Fibroblast of skin of back (primary cell): Measurements from ENCODE around the gene PHF21A.

ENCODE experiments used
- DNase-seq: peaks from one replicate; pipeline ENCODE4 v3.0.0-alpha.2; 2013

Gene PHF21A

DNA sequence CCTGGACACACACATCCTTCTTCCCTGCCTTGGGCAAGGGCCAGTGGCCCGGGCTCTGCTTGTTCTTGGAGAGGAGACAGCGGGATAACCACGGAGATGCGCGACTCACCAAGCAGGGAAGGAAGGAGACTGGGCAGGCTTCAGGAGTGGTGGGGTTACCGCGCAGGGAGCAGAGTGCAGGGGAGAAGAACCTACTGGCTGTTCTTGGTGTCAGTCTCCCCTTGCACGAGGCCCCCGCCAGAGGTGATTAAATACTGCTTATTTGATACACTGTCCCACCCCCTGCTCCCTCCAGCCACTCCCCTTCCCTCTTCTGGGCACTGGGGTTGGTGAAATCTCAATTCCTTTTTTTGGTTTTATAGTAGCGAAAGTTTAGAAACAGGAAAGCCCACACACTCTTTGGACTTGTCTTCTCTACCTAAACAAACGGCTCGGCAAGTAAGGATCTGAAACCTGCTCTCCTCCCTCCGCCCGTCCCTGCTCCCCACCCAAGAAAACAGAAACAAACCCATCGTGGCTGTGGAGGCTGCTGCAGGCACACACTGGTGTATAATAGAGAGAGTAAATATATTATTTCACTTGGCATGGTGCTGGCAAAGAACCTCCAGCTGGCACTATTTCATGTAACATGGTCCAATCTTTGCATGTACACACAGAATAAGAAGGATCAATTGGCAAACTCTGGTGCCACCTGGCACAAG lies 188.0 kb downstream of the PHF21A start:
- DNase-seq = peak; percentile 33

DNA sequence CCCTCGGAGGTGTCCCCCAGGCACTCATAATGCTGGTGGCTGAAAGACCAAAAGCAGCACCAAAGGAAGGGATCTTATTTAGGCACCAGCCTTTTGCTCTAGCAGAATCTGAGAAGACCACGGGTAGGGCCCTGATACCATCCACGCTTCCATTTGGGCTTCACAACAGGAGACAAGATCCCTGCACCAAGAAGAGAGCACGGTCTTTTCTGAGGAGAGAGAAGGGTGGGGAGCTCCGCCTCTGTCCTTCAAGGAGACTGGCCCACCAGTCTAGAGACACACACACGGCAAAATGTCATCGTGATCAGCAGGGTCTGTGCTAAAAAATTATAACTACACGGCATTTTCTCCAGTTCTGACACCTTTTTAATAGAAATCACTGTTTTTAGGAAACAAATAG lies 189.0 kb downstream of the PHF21A start:
- no peak for DNase-seq

DNA sequence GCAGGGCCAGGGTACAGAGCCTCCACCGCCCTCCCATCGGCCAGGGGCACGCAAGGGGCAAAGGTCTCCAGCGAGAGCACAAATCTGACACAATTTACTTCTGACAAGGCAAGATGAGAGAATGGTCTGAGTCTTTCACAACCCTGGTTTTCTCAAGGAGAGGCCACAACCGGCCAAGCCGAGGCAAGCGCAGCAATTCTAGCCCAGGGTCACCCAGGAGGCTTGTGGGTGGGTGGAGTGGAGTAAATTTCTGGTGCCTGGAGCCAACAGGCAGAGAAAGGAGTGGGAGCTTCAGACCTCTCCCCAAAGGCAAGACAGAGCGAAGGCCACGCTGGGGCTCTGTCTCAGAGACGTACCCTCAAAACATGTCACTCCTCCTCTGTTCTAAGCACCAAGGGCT lies 189.5 kb downstream of the PHF21A start:
- DNase-seq = no peak

DNA sequence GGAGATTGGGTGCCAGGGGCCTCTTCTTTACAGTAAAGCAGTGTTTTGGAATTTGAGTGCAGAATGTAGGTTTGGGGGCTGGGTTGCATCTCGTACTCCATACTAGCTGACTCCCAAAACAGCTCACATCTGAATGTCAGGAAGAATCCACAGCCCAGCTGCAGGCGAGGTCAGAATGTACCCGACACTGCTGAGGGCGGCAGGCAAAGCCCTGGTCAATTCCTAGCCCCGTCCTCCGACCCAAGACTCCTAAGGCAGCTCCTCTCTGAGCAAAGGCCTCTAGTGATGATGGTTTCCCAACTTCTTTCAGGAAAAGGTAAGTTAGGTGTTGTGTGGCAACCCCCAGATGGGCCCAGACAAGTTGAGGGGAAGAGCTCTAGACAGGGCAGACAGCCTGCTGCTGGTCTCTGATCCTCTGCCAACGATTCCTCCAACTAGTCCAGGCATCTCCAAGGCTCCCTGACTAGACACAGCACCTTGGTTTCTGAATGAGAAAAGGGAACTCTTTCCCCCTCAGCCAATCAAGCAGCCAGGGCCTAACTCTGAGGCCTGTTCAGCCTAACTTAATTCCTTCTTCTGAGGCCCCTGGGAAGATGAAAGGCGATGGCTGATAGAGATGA lies 190.2 kb downstream of the PHF21A start:
- DNase-seq = no peak

DNA sequence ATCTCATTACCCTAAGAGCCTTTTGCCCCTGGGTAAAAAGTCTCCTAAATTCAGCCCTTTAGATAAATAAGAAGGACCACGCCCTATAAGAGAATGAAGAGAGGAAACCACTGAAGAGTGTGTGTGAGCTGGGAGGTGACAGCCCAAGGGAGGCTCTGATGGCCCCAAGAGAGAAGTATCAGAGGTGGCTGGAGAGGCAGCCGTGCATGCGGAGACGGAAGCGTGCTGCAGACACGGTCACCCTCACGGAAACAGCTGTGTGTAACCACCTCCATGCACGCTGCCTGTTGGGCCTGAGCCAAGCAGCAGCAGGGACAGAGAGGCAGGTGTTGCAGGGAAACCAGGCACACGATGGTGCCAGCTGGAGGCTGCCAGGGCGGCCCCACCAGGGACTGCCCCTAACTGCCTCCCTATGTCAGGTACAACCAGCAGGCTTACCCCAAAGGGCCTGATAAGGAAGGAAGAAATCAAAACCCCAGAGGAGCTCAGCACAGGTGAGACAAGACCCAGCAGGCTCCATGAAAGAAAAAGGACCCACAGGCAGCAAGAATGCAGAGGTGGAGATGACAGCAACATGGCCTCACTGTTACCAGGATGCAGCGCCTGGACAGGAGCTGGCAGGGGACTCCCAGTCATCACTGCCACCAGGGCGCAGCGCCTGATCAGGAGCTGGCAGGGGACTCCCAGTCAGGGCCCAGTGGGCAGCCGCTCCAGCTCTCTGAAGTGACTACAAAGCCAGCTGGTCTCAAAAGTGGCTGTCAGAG lies 191.0 kb downstream of the PHF21A start:
- no peak for DNase-seq

DNA sequence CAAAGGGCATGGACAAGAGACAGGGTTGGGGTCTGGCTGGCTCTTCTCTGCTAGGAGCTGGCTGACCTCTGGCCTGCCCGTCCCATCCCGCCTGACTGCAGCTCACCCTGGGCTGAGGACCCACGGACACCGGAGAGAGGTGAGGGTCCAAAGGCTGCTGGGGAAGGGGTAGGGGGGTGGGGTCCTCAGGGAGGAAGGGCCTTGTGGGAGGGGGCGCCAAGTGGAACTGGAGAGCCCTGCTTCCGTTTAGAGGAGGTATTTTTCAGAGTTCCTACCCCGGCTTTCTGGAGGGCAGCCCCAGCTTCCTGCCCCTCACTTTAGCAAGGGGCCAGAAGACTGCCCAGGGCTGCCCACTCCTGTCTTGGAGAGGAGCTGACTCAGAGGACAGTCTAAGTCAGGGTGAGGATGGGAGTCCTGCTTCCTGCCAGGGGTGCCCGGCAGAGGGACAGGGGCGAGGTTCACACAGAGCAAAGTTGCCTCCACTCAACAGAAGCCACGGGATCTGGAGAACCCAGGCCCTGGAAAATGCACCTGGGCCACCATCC lies 191.7 kb downstream of the PHF21A start:
- no peak for DNase-seq

DNA sequence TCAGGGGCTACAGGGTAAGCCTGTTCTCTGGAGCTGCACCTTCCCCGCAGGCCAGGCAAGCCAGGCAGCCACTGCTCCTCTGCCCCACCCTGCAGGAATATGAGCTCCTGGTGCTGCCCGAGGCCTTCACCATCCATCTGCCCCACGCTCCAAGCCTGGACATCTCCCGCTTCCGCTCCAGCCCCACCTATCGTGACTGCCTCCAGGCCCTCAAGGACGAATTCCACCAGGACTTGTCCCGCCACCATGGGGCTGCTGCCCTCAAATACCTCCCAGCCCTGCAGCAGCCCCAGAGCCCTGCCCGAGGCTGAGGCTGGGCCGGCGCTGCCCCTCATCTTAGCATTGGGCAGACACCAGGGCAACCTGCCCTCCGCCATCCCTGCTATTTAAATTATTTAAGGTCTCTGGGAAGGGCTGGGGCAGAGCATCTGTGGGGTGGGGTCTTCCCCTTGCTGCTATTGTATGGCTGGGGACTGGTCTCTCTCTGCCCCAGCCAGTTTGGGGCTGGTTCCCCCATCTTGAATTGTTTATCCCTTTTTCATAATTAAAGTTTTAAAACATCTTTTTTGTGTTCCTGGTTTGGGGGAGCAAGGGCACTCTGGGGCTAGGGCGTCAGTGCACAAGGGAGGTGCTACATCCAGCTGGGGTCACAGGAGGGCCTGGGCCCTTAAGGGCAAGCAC lies 192.6 kb downstream of the PHF21A start:
- no peak for DNase-seq

DNA sequence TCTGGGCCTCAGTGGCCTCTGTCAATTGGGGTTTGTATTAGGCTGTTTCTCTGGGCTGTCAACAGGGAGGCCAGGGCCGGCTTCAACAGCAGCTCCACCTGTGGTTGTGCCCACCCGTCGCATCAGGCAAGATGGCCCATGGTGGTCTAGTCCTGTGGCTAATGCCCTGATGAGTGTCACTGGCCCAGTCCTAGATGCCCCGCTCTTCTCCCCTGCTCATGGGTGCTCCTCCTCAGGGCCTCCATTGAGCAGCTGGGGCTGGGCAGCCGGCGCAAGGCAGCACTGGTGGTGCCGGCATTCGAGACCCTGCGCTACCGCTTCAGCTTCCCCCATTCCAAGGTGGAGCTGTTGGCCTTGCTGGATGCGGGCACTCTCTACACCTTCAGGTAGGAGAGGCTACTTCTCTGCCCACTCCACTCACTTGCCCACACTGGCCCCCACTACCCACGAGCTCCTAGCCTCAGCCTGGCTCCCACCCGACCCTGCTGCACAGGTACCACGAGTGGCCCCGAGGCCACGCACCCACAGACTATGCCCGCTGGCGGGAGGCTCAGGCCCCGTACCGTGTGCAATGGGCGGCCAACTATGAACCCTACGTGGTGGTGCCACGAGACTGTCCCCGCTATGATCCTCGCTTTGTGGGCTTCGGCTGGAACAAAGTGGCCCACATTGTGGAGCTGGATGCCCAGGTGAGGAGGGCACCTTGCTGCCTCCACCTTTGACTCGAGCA lies 193.4 kb downstream of the PHF21A start:
- no peak for DNase-seq

DNA sequence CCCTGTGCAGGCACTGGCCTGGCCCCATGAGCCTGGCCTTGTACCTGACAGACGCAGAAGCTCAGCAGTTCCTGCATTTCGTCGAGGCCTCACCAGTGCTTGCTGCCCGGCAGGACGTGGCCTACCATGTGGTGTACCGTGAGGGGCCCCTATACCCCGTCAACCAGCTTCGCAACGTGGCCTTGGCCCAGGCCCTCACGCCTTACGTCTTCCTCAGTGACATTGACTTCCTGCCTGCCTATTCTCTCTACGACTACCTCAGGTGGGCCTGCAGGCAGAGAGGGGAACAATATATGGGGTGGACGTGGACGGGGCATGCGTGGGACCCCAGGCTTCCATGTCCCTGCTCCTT lies 193.9 kb downstream of the PHF21A start:
- no peak for DNase-seq

DNA sequence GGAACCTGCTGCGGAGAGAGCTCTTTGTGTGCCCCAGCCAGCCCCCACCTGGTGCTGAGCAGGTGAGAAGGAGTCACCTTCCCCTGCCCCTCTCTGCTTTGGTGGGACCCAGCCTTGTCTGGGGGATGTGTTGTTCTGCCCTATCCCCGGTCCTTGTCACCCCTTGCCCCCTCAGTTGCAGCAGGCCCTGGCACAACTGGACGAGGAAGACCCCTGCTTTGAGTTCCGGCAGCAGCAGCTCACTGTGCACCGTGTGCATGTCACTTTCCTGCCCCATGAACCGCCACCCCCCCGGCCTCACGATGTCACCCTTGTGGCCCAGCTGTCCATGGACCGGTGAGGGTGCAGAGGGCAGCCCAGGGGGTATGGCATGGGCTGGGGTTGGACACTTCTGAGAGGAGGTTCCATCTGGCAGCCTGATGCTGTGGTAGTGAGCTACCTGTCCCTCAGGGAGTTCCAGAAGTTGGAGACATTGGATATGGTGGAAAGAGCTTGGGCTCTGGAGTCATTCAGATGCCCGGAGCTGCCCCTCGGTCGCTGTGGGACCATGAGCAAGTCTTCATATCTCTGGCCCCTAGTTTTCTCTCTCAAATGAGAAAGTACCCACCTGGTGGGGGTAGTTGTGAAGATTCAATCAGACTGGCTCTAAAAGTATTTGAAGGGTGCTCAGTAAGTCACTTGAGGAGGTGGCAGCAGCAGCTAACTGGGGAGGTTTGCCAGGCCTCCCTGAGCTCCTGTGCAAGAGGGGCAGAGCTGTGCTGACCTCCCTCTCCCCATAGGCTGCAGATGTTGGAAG lies 194.5 kb downstream of the PHF21A start:
- DNase-seq = no peak

DNA sequence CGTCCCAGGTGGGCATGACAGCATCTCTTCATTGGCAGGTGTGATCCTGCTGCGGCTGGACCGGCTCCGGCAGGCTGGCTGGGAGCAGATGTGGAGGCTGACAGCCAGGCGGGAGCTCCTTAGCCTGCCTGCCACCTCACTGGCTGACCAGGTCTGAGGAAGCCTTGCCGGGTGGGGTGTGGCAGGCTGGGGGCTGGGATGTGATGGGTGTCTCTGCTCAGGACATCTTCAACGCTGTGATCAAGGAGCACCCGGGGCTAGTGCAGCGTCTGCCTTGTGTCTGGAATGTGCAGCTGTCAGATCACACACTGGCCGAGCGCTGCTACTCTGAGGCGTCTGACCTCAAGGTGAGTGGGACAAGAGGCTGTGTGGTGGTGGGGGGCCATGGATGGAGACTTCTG lies 195.3 kb downstream of the PHF21A start:
- no peak for DNase-seq

DNA sequence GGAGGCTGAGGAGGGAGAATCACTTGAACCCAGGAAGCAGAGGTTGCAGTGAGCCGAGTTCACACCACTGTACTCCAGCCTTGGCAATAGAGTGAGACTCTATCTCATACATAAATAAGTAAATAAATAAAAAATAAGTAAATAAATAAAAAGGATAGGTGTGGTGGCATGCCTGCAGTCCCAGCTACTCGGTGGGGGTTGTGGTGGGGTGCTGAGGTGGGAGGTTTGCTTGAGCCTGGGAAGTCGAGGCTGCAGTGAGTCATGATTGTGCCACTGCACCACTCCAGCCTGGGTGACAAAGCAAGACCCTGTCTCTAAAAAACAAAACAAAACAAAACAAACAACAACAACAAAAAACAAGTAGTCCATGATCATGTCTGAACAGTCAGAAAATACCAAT lies 195.7 kb downstream of the PHF21A start:
- DNase-seq = no peak

DNA sequence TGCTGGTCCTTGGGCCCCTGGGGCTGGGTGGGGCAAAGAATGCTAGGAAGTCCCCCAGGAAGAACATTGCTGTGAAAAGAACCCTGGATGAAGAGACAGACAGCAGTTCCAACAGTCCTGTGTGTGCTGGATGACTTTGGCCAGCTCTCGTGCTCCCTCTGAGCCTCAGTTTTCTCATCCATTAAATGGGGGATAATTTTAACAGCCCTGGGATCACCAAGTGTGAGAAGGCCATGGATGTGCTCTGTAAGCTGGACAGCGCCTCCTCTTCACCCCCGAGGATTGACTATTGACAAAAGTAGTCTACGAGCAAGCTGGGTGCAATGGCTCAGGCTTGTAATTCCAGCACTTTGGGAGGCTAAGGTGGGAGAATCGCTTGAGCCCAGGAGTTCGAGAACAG lies 196.3 kb downstream of the PHF21A start:
- no peak for DNase-seq

DNA sequence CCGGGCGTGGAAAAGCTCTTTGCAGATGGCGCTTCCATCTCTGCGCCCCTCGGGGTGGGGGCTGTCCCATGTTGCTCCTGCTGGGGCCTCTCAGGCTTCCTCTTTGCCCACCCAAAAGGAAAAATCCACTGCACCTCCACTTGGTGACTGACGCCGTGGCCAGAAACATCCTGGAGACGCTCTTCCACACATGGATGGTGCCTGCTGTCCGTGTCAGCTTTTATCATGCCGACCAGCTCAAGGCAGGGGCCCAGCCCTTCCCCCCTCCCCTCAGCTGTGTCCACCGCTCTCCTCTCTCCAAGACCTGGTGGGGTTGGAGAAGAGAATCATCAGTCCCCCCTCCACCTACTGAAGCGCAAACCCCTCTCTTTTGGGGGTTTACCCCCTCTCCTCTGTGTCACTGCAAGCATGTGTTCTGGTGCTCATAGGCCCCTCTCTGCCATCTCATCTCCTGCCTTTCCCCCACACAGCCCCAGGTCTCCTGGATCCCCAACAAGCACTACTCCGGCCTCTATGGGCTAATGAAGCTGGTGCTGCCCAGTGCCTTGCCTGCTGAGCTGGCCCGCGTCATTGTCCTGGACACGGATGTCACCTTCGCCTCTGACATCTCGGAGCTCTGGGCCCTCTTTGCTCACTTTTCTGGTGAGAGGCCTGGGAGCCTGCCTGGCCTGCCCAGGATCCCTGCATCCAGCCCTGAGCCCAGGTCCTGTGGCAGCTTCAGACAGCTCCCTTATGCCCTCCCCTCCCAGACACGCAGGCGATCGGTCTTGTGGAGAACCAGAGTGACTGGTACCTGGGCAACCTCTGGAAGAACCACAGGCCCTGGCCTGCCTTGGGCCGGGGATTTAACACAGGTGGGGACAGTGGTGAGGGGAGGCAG lies 197.0 kb downstream of the PHF21A start:
- DNase-seq = no peak

DNA sequence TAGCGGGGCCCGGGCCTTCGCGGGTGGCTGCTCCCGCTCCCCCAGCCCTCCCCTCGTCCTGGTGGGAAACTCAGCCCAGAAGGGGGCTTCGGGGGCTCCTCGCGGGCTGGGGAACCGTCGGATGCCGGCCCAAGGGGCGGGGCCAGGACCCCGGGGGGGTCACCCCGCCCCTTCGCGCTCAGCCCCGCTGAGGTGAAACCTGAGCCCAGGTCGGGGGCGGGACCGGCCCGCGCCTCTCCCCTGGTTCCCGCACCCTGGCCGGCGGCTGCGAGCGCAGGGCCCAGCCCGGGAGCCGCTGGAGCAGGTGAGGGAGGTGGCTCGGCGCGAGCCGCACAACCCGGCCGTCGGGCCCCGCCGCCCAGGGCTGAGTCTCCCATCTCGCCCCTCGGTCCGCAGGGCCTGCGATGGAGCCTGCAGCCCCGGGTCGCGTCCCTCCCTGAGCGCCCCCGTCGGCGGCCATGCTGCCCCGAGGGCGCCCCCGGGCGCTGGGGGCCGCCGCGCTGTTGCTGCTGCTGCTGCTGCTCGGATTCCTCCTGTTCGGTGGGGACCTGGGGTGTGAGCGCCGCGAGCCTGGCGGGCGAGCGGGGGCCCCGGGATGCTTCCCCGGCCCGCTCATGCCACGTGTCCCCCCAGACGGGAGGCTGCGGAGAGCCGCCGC lies 198.7 kb downstream of the PHF21A start, which contains the start of gene LARGE2:
TSS of gene LARGE2 (plus strand) at position 232 of the 658 bp plus-strand sequence. CDS start at position 459, 227 bp downstream.
- DNase-seq = no peak

DNA sequence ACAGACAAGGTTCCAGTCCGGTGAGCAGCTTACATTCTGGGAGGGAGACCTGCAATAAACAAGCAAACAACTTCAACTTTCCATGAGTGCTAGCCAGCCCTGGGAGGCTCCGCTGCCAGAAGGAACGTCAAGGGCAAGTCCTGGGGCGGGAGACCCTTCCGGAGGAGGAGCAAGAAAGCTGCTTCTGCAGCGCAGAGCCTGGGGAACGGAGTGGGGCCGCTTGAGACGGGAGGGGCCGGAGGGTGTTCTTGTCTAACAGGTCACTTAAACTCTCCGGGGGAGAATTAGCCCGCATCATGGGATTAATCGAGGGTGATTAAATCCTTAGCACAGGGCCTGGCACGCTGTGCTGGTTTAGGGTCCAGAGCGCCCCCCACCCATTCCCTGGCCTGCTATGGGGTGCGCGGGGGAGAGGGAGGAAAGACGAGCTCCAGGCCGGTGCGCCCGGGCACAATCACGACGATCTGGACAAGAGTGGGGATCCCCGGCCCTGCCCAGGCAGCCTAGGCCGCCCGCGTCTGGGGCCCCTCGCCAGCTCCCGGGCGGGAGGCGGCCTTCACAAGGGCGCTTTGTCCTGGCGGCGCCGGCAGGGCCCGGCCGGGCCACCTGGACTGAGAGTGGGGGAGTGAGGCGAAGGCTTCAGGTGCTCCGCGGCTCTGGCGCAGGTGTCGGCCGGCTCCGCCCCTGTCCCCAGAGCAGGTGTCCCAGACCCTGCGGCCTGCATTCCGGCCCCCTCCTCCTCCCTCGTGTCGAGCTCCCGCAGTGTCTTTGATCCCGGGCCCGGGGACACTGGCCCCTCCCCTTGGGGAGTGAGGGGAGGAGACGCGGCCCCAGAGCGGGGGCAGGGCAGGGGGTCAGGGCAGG lies 199.5 kb downstream of the PHF21A start:
- no peak for DNase-seq

DNA sequence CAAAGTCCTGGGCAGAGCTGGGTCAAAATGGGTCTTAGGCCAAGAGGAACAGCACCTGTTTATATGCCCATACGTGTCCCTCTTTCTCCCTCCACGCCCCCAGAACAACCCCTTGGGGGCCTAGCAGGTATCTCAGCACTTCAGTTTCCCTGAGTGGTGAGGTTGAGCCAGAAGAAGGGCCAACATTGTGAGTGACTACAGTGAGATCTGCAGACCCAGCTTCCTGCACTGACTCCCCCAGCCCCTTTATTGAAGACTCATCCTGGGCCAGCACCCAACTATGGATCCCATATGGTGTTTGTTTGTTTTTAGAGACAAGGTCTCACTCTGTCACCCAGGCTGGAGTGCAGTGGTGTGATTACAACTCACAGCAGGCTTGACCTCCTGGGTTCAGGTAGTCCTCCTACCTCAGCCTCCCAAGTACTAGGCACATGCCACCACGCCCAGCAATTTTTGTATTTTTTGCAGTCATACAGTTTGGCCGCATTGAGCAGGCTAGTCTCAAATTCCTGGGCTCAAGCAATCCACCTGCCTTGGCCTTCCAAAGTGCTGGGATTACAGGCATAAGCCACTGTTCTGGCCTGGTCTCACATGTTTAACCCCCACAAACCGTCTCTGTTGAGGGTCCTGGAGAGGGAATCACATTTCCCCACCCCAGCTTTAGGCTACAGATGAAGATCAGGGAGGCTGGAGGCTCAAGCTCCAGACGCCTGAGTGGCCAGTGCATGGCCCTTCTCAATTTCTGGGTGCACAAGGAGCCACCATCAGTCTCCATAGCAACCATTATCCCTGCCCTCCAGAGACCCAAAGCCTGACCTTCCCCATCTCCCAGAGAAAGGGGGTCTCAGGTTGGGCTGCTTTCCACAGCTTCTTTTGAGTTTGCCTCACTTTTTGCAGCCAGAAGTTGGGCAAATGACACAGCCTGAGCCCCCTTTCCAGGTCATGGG lies 200.4 kb downstream of the PHF21A start:
- no peak for DNase-seq
